Activated T-cell treated with anti-CD3 and anti-CD28 coated beads, Interleukin-2, amount 50 U/mL, for 4 hours (primary cell): ENCODE measurements around the gene FILIP1. TPM values are rescaled to one million over a fixed set of nuclear protein-coding genes. Genes with fewer than 3 reads are reported as not detected.

Source experiments
- ATAC-seq, 2 donors: fragments of 200-7000 bp; cut with Tn5 transposase; one replicate each; pipeline ENCODE4 v1.10.0; 2021
- DNase-seq: peaks from one replicate; pipeline ENCODE4 v3.0.0-alpha.2; 2020
- H3K27me3 Mint-ChIP-seq: one replicate; pipeline ENCODE4 v1.8.0; 2021; ENCODE audit warnings: low read depth, mixed read lengths
- H3K36me3 Mint-ChIP-seq: one replicate; pipeline ENCODE4 v1.8.0; 2022; ENCODE audit warnings: mixed read lengths; ENCODE audit not compliant: insufficient read depth
- H3K4me1 Mint-ChIP-seq: one replicate; pipeline ENCODE4 v1.8.0; 2021; ENCODE audit warnings: low read depth, mixed read lengths
- H3K4me3 Mint-ChIP-seq: one replicate; pipeline ENCODE4 v1.8.0; 2021; ENCODE audit warnings: mild to moderate bottlenecking, moderate library complexity, mixed read lengths
- H3K9me3 Mint-ChIP-seq: one replicate; pipeline ENCODE4 v1.8.0; 2021; ENCODE audit warnings: mixed read lengths
- total RNA-seq, 3 donors: library from RNA; stranded (reverse); gene quantifications; one replicate each; pipeline ENCODE4 v1.2.1, GENCODE V29; 2021

Gene FILIP1
- total RNA-seq, 3 donors from 2014 or later, result 0.05 TPM; not detected in 2

DNA sequence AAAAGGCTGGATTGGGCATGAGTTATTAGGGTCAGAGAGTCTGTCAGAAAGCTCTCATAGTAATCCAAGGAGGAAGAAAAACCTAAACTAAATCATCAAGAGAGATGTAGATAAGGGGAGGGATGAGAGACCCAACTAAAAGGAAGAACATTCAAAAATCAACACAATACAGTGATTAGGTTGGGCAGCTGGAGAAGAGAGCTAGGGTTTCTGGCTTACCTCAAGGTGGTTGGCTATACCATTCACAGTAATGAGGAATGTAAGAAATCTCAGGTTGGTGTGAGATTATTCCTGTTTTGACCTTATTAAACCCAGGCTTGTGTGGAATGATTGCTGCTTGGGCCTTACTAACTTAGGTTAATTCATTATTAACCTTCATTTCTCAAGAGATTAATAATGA lies 243.8 kb downstream of the FILIP1 start:
- ATAC-seq (no peak), DNase-seq (no peak)
- Mint-ChIP-seq H3K36me3 (peaks cover 7% of the 10 kb centered on the region), H3K27me3 (peaks cover 16% of the 10 kb centered on the region), H3K4me3 (no peak overlapping the region), H3K9me3 (no peaks in the 10 kb centered on the region), H3K4me1 (no peaks in the 10 kb centered on the region)

DNA sequence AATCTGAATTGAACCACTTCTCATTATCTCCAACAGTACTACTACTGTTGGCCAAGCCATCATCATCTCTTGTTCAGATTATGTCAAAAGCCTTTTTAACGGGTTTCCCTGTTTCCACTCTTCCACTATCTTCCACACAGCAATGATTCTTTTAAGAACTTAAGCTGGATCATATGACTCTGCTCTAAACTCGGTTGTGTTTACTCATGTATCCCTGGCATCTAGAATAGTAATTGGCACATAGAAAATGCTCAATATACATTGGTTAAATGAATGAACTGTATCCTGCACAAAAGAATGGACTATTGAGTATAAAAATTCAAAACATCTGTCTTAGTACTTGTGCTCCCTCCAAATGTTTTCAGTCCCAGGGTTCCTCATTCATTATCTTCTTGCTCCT lies 247.2 kb downstream of the FILIP1 start:
- DNase-seq (no peak), ATAC-seq (no peak)
- peaks cover 7% of the 10 kb centered on the region for H3K36me3 Mint-ChIP-seq
- no peaks in the 10 kb centered on the region for H3K9me3 Mint-ChIP-seq
- no peak overlapping the region for H3K4me3 Mint-ChIP-seq
- peaks cover 16% of the 10 kb centered on the region for H3K27me3 Mint-ChIP-seq
- peaks cover 15% of the 10 kb centered on the region for H3K4me1 Mint-ChIP-seq

DNA sequence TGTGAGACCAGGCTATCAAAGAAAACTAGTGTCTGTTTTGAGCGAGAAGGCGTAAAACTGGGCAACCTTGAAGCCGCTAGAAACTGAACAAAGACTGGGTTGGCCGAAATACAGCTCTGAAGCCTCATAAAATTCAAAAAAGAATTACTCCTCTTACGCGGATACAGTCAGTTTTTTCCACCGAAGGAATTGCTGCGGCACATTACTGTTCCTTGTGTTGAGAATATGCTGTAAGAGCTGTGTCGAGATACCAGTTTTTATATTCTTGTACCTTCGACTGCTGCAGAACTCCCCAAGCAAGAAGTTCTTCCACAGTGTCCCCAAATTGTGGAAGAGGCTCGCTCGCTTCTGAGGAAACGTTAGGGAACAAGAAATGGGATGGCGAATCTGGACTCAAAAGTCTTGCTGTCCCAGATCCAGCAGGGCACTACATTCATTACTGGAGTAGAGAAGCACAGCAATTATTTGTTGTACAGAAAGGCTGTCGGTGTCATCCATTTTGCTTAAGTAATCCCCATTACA lies 249.5 kb downstream of the FILIP1 start:
- H3K4me1 Mint-ChIP-seq, result peaks cover 22% of the 10 kb centered on the region
- DNase-seq (no peak), ATAC-seq (no peak)
- no peaks in the 10 kb centered on the region for H3K9me3 Mint-ChIP-seq
- H3K4me3 Mint-ChIP-seq, result peak overlapping the region; percentile 99
- H3K27me3 Mint-ChIP-seq, result peaks cover 16% of the 10 kb centered on the region
- H3K36me3 Mint-ChIP-seq, result peaks cover 19% of the 10 kb centered on the region

DNA sequence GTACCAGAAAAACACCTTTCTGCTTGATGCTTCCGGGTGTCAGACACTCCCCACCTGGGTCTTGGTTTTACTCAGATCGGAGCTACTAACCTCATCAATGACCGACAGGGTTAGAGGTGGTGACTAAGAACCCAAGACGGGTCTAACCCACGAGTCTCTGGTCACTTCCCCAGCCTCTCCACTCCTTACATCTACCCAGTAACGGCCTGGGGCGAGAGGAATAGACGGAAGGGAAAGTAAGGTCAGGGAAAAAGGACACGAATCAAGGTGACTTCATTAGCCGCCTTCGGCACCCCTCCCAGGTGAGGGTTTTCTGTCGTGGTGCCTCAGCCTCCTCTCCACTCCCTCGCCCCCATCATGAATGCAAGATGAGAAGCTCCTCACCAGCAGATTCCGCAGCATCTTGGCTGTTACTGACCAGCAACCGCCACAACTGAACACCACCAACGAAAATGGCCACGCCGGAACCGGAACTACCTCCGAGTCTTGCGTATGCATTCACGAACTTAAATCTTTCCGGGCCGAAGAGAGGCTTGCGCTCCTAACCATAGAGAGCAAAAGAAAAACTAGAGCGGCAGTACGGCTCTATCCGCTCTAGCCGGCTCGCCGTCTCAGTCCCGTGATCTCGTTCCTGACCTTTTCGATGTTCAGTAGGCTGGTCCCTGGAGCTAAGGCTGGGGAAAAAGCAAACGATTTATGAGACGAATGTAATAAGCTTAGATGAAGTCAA lies 250.1 kb downstream of the FILIP1 start, which contains the start of gene COX7A2:
COX7A2 (minus strand) TSS at position 469 of the 730 bp plus-strand sequence; CDS start at position 402, 67 bp downstream.
- H3K27me3 Mint-ChIP-seq, result peaks cover 16% of the 10 kb centered on the region
- H3K9me3 Mint-ChIP-seq, result no peaks in the 10 kb centered on the region
- DNase-seq (peak; percentile 71), ATAC-seq (peak; percentile 99)
- peaks cover 22% of the 10 kb centered on the region for H3K4me1 Mint-ChIP-seq
- peaks cover 22% of the 10 kb centered on the region for H3K36me3 Mint-ChIP-seq
- H3K4me3 Mint-ChIP-seq, result peak within 1 kb of the TSS; percentile 99

Other genes starting within 250 kb of the FILIP1 start
- 100 to 1,000 TPM; 469 to 506 (median 486) TPM for gene COX7A2, start 250.0 kb downstream of the FILIP1 start, total RNA-seq
- 10 to 100 TPM; 47.7 to 60.4 (median 55.7) TPM for gene TMEM30A, start 209.0 kb downstream of the FILIP1 start, total RNA-seq
- gene SENP6, start 108.1 kb upstream of the FILIP1 start, total RNA-seq, result 10 to 100 TPM; 56.6 to 67.7 (median 57.4) TPM